Measurements from ENCODE around the gene OR7A10.
"Not testable (repeated sequence)": the region's sequence is repeated elsewhere in the genome, so short reads cannot be mapped to it uniquely, and the experiment has no call there.

Gene OR7A10

DNA sequence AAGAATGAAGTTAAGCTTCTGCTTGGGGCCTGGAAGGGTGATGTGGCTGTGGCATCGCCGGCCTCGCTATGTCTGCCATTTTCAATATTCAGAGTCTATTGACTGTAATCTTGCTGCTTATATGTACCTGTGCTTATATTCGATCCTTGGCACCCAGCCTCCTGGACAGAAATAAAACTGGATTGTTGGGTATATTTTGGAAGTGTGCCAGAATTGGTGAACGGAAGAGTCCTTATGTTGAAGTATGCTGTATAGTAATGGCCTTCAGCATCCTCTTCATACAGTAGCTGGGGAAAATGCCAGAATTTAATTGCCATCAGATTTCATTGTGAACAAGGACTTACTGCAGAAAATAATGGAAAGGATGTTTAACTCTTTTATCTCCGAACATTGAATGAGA lies 56.5 kb downstream of the OR7A10 start:
- DNase-seq, result not testable (repeated sequence)
